ENCODE results near the gene ZNF280A. TPM values are rescaled to one million over a fixed set of nuclear protein-coding genes. Genes with fewer than 3 reads are reported as not detected.

Gene ZNF280A
- total RNA-seq, 4 donors from 2014 or later, result not detected

- TF ChIP-seq CTCF (IDR thresholded peaks at IDR 0.05; ENCODE audit: low read depth), result no peak
These were observed 3.1 kb downstream of the ZNF280A start for GRCh38 chr22:22516992-22517391.

- TF ChIP-seq CTCF (IDR thresholded peaks at IDR 0.05; ENCODE audit: low read depth), result no peak
These were observed 4.2 kb downstream of the ZNF280A start for GRCh38 chr22:22515890-22516289.

GRCh38 chr22:22513619-22514018 is 6.5 kb downstream of the ZNF280A start:
- TF ChIP-seq CTCF (IDR thresholded peaks at IDR 0.05; ENCODE audit: low read depth), result no peak

- TF ChIP-seq CTCF (IDR thresholded peaks at IDR 0.05; ENCODE audit: low read depth), result no peak
These were observed 7.1 kb downstream of the ZNF280A start for GRCh38 chr22:22512951-22513350.

- TF ChIP-seq CTCF (IDR thresholded peaks at IDR 0.05; ENCODE audit: low read depth), result no peak
These were observed 11.5 kb downstream of the ZNF280A start, which contains the start of gene ZNF280B for GRCh38 chr22:22508274-22509176. ZNF280B (minus strand) TSS chr22:22508742; CDS start chr22:22489398, 19,344 bp downstream.

GRCh38 chr22:22507743-22508273 is 12.3 kb downstream of the ZNF280A start:
- no peak for TF ChIP-seq CTCF (IDR thresholded peaks at IDR 0.05; ENCODE audit: low read depth)

GRCh38 chr22:22506736-22507135 is 13.3 kb downstream of the ZNF280A start:
- TF ChIP-seq CTCF (IDR thresholded peaks at IDR 0.05; ENCODE audit: low read depth), result no peak
